ENCODE data around the gene NAT10.

GRCh38 chr11:34134765-34135164, 29.3 kb downstream of the NAT10 start:
- TF ChIP-seq EZH2 (IDR thresholded peaks at IDR 0.05): no peak
- TF ChIP-seq POLR2AphosphoS5 (IDR thresholded peaks at IDR 0.05; ENCODE audit: borderline replicate concordance, low read depth, low read length): no peak
- TF ChIP-seq FOXP2 (optimal IDR thresholded peaks at IDR 0.05; ENCODE audit: control extremely low read depth, extremely low read length, insufficient read depth): no peak

All from SK-N-MC (cell line).